NCI-H82 treated with DMSO at 0.1 percent for 48 hours (cell line): ENCODE measurements around the gene GAL.
"Not testable (repeated sequence)": the region's sequence is repeated elsewhere in the genome, so short reads cannot be mapped to it uniquely, and the experiment has no call there.

Source experiments
- DNase-seq: peaks from one replicate; lab custom pipeline; 2025; ENCODE audit not compliant: unreplicated experiment; lab: John Stamatoyannopoulos, UW

GAL gene

DNA sequence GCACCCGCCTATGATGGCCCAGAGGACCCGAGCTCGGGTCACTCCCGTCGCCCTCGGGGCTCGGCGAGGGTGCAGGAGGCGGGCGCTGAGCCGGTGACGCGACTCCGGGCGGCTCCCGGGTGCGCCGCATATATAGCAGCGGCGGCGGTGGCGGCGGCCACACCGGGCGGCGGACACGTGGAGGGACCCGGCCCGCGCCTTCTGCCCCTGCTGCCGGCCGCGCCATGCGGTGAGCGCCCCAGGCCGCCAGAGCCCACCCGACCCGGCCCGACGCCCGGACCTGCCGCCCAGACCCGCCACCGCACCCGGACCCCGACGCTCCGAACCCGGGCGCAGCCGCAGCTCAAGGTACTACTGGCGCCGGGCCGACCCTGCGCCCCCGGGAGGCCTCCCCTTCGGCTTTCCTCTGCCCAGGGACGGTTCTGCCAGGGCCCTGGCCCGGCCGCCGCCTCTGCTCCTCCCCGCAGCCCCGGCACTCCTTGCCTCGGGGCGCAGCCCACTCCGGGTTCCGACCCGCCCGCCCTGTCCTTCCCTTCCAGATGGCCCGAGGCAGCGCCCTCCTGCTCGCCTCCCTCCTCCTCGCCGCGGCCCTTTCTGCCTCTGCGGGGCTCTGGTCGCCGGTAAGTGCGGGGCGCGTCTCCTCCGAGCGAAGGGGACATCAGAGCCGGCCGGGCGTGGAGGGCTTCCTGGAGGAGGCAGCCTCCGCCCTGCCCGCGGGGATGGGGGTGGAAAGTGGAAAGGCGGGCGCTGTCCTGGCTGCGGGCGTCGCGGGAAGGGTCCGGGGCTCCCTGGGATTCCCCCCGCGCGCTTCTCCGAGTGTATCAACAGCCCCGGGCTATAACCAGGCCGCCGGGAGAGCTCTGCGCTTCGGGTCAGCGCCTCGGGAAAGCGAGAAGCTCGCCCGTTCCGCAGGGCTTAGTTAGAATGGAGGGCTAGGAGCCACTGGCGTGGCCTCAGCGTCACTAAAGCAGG lies at the start of gene GAL:
GAL (plus strand) TSS at position 160 of the 972 bp plus-strand sequence; CDS start at position 540, 380 bp downstream.
- no peak for DNase-seq

DNA sequence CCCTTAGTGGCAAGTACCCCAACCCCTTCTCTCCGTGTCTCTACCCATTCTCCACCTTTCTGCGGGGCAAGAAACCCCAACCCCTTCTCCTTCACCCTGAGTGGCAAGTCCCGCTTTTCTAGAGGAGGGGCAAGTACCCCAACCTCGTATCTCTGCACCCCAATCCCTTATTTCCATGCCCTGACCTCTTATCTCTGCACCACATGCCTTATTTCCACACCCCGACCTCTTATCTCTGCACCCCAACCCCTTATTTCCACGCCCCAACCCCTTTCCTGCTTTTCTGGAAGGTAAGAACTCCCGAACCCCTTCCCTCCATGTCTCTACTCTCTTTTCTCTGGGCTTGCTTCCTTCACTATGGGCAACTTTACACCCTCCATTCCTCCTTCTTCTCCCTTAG lies 49.7 kb upstream of the GAL start:
- not testable (repeated sequence) for DNase-seq

DNA sequence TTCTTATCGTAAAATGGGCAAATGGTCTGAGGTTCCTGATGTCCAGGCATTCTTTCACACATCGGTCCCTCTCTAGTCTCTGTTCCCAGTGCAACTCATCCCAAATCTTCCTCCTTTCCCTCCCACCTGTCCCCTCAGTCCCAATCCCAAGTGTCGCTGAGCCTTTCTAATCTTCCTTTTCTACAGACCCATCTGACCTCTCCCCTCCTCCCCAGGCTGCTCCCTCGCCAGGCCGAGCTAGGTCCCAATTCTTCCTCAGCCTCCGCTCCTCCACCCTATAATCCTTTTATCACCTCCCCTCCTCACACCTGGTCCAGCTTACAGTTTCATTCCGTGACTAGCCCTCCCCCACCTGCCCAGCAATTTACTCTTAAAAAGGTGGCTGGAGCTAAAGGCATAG lies 49.2 kb upstream of the GAL start:
- not testable (repeated sequence) for DNase-seq

- DNase-seq = not testable (repeated sequence)
These were observed 48.5 kb upstream of the GAL start for GRCh38 chr11:68635883-68636282.

DNA sequence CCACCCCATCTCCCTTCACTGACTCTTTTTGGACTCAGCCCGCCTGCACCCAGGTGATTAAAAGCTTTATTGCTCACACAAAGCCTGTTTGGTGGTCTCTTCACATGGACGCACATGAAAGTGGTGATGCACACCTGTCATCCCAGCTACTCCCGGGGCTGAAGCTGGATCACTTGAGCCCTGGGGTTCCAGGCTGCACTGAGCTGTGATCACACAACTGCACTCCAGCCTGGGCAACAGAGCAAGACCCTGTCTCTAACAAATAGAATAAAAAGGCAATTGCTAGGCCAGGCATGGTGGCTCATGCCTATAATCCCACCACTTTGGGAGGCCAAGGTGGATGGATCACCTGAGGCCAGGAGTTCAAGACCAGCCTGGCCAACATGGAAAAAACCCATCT lies 45.0 kb upstream of the GAL start:
- DNase-seq = not testable (repeated sequence)

DNA sequence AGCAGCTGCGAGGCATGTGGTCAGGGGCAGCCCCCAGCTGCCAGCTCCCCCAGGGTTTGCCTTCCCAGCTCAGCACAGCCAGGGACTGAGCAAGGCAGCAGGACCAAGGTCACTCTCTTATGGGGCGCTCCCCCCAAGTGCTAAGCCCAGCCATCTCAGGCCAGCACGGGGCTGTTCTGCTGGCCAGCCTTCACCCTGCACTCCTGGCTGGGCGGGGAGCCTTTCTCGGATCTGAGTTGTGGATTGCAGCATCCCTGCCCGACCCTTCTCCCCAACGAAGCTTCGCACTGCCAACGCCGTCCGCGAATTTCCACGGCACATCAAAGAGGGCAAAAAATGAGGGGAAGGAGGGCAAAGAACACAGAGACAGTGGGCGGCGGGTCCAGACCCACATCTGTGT lies 42.5 kb upstream of the GAL start:
- no peak for DNase-seq

DNA sequence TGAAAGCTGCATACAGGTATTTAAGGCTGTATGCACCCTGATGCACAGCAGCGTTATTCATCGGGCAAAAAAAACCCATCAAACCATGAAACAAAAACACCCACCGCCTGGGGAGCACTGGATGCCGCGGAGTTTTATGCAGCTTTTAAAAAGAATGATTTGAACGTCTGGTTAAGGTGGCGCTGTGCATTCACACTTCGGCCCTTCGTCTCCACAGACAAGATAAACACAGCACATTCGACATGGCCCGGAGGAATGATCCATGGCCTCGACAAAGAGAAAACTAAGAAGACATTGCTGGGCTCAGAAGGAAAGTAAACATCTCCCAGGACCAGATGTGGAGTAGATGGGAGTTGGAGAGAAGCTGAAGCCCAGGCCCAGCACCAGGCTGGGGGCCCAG lies 40.8 kb upstream of the GAL start:
- DNase-seq = no peak

- no peak for DNase-seq
These were observed 37.5 kb upstream of the GAL start for GRCh38 chr11:68646832-68647231.

- no peak for DNase-seq
These were observed 34.3 kb upstream of the GAL start for GRCh38 chr11:68649851-68650555.

DNA sequence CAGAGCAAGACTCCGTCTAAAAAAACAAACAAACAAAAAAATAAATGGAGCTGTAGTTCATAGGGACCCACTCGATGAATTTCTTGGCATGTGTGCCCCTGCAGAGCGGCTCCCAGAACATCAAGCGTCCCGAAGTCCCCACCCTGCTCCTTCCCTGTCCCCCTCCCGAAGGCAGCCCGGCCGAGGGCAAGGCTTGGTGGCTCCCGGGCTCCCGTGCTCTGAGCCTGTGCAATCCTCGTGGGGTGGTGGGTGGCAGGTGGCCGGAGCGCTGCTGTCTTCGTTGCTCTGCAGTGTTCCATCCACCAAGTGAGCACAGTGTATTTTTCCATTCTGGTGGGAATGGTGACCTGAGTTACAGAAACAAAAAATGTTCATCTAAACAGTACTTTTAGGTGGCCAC lies 33.5 kb upstream of the GAL start:
- DNase-seq = no peak

DNA sequence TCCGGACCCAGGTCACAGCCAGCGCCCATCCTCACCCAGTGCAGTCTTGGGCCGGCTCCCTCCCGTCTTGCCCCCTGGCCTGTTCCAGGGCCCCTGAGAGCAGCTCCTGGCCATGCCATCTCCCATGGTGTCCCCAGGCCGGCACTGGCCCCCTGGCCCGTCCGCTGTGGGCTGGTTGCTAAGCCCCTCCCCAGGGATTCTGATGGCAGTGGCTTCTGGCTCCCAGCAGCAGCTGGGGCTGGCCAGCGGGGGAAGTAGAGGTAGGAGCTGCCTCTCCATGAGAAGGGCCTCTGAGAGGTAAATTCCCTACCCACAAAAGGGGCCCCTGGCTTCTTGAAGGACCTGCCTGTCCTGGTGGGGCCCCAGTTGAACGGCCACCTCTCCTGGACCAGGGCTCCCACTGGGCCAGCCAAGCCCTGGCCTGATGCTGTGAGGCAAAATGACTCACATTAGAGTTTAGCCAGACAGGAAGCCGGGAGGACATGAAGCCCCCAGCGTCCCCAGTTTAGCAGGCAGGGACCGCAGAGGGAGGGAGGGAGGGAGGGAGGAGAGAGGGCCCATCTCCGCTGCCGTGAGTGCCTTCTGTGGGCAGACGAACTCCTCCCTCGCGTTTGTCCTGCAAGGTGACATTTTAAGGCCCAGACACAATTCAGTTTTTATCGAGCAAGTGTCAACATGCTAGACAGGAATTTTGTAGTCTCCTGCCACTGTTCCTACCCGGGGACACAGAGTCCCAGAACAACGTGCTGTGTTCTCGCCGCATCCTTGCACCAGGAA lies 32.9 kb upstream of the GAL start:
- DNase-seq = no peak

GRCh38 chr11:68651985-68652682 lies 32.2 kb upstream of the GAL start:
- no peak for DNase-seq

DNA sequence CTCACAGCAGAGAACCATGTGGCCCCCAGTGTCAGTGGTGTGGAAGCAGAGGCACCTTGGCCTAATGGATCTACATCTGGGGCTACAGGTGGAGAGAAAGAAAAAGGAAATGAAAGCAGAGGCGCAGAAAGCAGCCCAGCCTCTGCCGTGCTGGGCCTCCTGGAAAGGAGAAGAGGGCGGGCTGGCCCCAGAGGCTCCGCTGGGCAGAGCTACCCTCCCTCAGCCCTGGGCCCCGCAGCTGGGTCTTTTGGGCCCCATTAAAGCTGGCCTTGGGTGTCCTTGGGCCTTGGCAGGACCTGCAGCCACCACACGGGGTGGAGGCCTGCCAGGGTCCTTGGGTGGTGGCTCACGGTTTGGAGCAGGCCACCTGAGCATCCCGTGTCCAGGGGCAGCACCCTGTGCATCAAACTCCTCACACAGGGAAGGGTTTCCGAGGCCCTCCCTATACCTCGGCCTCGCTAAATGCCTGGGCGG lies 31.6 kb upstream of the GAL start:
- no peak for DNase-seq

DNA sequence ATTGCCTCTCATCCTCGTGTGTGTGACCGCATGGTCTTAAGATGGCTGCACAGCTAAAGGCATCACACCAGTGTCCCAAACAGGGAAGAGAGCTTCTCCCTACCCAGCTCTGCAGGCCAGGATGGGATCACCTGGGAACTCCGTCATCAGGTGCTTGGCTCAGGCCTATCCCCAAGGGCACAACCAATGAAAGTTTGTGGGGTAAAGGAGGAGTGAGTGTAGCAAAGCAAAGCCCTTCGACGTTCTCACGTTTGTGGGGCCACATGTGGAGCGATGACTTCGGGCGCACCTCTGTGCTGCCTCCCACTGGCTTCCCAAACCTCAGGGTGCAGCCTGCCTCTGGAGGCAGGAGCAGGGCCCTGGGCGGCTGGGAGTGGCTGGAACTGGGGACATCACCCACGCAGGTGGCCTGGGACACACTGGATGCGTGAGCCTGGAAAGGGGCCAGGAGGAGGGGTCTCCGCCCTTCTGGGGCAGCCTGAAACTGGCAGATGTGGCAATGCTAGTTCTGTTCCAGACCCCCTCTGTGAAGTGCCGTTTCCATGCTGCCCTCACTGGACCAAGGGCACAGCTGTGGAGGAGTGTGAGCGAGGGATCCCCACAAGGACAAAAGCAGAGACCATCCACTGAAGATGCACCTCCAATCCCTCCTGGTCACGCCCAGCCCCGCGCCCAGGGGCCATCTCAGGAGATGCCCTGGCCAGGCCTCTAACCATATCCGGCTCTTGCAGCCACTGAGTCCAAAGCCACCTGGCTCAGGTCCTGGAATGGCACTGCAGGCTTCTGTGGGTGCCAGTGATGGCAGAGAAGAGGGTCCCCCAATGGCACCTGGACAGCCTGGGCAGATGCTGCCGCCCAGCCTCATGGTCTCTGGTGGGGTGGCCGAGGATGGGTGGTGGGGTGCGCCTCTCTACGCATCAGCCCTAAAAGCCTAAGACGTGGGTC lies 30.6 kb upstream of the GAL start:
- DNase-seq = no peak

- no peak for DNase-seq
These were observed 29.4 kb upstream of the GAL start for GRCh38 chr11:68654978-68655377.

DNA sequence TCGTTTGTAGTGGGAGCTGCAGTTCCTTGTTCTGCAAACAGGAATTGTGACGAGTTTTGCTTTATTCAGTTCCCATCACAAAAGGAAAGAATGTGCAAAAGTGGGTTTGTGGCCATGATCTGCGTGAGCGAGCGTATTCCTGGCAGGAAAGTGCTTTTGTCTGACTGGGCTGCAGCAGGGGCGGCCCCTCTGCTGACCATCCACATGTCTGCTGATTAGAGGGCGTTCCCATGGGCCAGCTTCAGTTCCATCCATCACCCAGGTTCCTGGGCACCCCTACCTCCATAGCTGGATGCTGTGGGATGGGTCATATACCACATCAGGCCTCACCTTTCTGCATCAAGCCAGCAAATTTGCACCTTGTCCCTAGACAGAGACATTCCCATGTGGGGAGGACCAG lies 28.9 kb upstream of the GAL start:
- DNase-seq = no peak

DNA sequence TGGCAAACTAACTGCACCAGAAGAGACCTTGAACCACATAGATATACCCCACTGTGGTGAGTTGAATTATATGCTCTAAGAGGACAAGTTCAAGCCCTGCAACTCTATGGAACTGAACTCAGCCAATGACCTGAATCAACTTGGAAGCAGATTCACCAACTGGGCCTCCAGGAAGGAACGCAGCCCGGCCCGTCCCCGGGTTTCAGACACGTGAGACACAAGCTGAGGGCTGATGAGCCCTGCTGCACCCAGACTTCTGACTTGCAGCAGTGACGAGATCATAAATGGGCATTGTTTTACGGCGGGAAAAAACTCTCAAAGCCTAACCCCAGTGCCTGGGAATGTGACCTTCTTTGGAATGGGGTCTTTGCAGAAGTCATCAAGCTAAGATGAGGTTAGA lies 28.5 kb upstream of the GAL start:
- no peak for DNase-seq

GRCh38 chr11:68657021-68657780 lies 27.1 kb upstream of the GAL start:
- DNase-seq = no peak

DNA sequence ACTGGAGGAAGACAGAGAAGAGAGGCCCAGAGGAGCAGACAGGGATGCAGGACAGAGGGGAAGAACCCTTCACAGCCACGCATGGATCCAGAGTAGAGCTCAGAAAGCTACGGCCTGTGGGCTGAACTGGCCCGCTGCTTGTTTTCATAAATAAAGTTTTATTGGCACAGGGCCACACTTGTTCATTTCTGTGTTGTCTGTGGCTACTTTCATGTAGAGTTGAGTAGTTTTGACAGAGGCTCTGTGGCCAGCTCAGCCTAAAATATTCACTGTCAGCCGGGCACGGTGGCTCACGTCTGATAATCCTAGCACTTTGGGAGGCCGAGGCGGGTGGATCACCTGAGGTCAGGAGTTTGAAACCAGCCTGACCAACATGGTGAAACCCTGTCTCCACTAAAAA lies 26.2 kb upstream of the GAL start:
- DNase-seq = no peak
